Stimulated activated CD8-positive, alpha-beta memory T cell treated with anti-CD3 and anti-CD28 coated beads, Interleukin-12 subunit alpha, Interleukin-12 subunit beta, amount 100 ng/mL, for 24 hours (primary cell): ENCODE measurements around the gene ZFHX3.
"Not testable (repeated sequence)": the region's sequence is repeated elsewhere in the genome, so short reads cannot be mapped to it uniquely, and the experiment has no call there.

Source experiments
- DNase-seq: peaks from one replicate; pipeline ENCODE4 v3.0.0-alpha.2; 2020; ENCODE audit errors: extremely low read depth

The ZFHX3 gene

GRCh38 chr16:73047536-73048291 lies at the start of gene ZFHX3:
Gene ZFHX3, minus strand, starts transcription at chr16:73048128. Its CDS starts 87,983 bp downstream, at chr16:72960145.
- no peak for DNase-seq

- DNase-seq = no peak
These were observed 48.6 kb upstream of the ZFHX3 start for GRCh38 chr16:73096510-73096909.

GRCh38 chr16:73095885-73096421 lies 48.0 kb upstream of the ZFHX3 start:
- no peak for DNase-seq

GRCh38 chr16:73095142-73095820 lies 47.4 kb upstream of the ZFHX3 start:
- DNase-seq = no peak

- no peak for DNase-seq
These were observed 46.4 kb upstream of the ZFHX3 start for GRCh38 chr16:73094371-73094770.

GRCh38 chr16:73093146-73094144 lies 45.5 kb upstream of the ZFHX3 start:
- no peak for DNase-seq

- DNase-seq = no peak
These were observed 44.4 kb upstream of the ZFHX3 start for GRCh38 chr16:73092236-73092781.

- no peak for DNase-seq
These were observed 43.2 kb upstream of the ZFHX3 start for GRCh38 chr16:73091174-73091573.

- DNase-seq = no peak
These were observed 41.5 kb upstream of the ZFHX3 start for GRCh38 chr16:73089420-73089819.

GRCh38 chr16:73086108-73086507 lies 38.2 kb upstream of the ZFHX3 start:
- DNase-seq = no peak

GRCh38 chr16:73083271-73083670 lies 35.3 kb upstream of the ZFHX3 start:
- DNase-seq = no peak

GRCh38 chr16:73082634-73083051 lies 34.7 kb upstream of the ZFHX3 start:
- DNase-seq = not testable (repeated sequence)

- no peak for DNase-seq
These were observed 33.0 kb upstream of the ZFHX3 start for GRCh38 chr16:73080931-73081330.

- DNase-seq = no peak
These were observed 28.4 kb upstream of the ZFHX3 start for GRCh38 chr16:73076324-73076810.

- no peak for DNase-seq
These were observed 26.5 kb upstream of the ZFHX3 start for GRCh38 chr16:73074382-73074781.

- not testable (repeated sequence) for DNase-seq
These were observed 24.1 kb upstream of the ZFHX3 start for GRCh38 chr16:73072051-73072450.

- DNase-seq = no peak
These were observed 23.4 kb upstream of the ZFHX3 start for GRCh38 chr16:73071131-73071940.

GRCh38 chr16:73069581-73070262 lies 21.8 kb upstream of the ZFHX3 start:
- DNase-seq = no peak

GRCh38 chr16:73068541-73069401 lies 20.8 kb upstream of the ZFHX3 start:
- no peak for DNase-seq
